HL-60 (cell line): ENCODE measurements around the gene BLM.
A peak's percentile ranks its signal among the peaks of the same experiment; 100 is the strongest.

Source experiments
- DNase-seq, 2 experiments: peaks; one replicate each; pipeline ENCODE4 v3.0.0-alpha.2; 2010 to 2020; ENCODE audit warnings: low read depth in 1 of 2, low spot score in 1 of 2
- H3K27ac ChIP-seq: fragments of 250-450 bp; sonication (Bioruptor Pico); replicated peaks from 2 replicates; pipeline ENCODE4 v1.5.1; 2020; ENCODE audit warnings: mild to moderate bottlenecking, moderate library complexity
- H3K27me3 ChIP-seq: fragments of 250-450 bp; sonication (Bioruptor Pico); 2 replicates; pipeline ENCODE4 v1.5.1; 2021; ENCODE audit warnings: mild to moderate bottlenecking, moderate library complexity; ENCODE audit not compliant: insufficient read depth, poor library complexity, severe bottlenecking
- H3K4me3 ChIP-seq: replicated peaks from 2 replicates; pipeline ENCODE4 v1.5.1; 2011; ENCODE audit warnings: mild to moderate bottlenecking, control low read depth, low read length; ENCODE audit not compliant: insufficient read depth
- CTCF ChIP-seq: IDR thresholded peaks from one replicate; pipeline ENCODE4 v1.5.1; 2011; ENCODE audit warnings: low read length, control low read depth, inconsistent platforms; ENCODE audit not compliant: insufficient read depth
- GABPA ChIP-seq: IDR thresholded peaks from 2 replicates; pipeline ENCODE4 v1.6.1; 2012; ENCODE audit warnings: low read depth
- POLR2AphosphoS5 ChIP-seq: IDR thresholded peaks from 2 replicates; pipeline ENCODE4 v1.6.1; 2012; ENCODE audit warnings: low read depth
- REST ChIP-seq: IDR thresholded peaks from 2 replicates; pipeline ENCODE4 v1.6.1; 2012; ENCODE audit warnings: low read depth; ENCODE audit not compliant: insufficient replicate concordance
- SPI1 ChIP-seq: IDR thresholded peaks from 2 replicates; pipeline ENCODE4 v1.6.1; 2012; ENCODE audit warnings: low read depth, mild to moderate bottlenecking, borderline replicate concordance

BLM gene

GRCh38 chr15:90819390-90819789 lies 102.2 kb downstream of the BLM start:
- TF ChIP-seq POLR2AphosphoS5 (no peak), SPI1 (no peak), GABPA (no peak), CTCF (no peak), REST (no peak)
- Histone ChIP-seq H3K27ac (peak overlapping the region; percentile 79; the same call in 1 of the 2 replicates), H3K4me3 (no peak overlapping the region), H3K27me3 (no peaks in the 10 kb centered on the region)
- no peak for DNase-seq

- no peak for DNase-seq
- H3K27me3 ChIP-seq = no peaks in the 10 kb centered on the region
- TF ChIP-seq POLR2AphosphoS5 = no peak
- peak overlapping the region; percentile 79; the same call in 1 of the 2 replicates for H3K27ac ChIP-seq
- no peak overlapping the region for H3K4me3 ChIP-seq
Observed at GRCh38 chr15:90819850-90820249, 102.7 kb downstream of the BLM start.

- Histone ChIP-seq H3K4me3 (no peak overlapping the region), H3K27ac (no peak overlapping the region), H3K27me3 (no peaks in the 10 kb centered on the region)
- no peak for DNase-seq
- no peak for TF ChIP-seq GABPA
- TF ChIP-seq REST = no peak
- no peak for TF ChIP-seq POLR2AphosphoS5
- TF ChIP-seq SPI1 = no peak
- TF ChIP-seq CTCF = no peak
Observed at GRCh38 chr15:90820481-90820880, 103.3 kb downstream of the BLM start.

GRCh38 chr15:90822204-90822955 lies 105.2 kb downstream of the BLM start:
- H3K27me3 ChIP-seq = no peaks in the 10 kb centered on the region
- TF ChIP-seq REST (no peak), GABPA (no peak), POLR2AphosphoS5 (no peak), CTCF (no peak), SPI1 (no peak)
- H3K4me3 ChIP-seq = no peak overlapping the region
- DNase-seq = no peak
- H3K27ac ChIP-seq = no peak overlapping the region
